ENCODE results near the gene PPP4R4.
"Not testable (repeated sequence)": the region's sequence is repeated elsewhere in the genome, so short reads cannot be mapped to it uniquely, and the experiment has no call there.

PPP4R4 gene

DNA sequence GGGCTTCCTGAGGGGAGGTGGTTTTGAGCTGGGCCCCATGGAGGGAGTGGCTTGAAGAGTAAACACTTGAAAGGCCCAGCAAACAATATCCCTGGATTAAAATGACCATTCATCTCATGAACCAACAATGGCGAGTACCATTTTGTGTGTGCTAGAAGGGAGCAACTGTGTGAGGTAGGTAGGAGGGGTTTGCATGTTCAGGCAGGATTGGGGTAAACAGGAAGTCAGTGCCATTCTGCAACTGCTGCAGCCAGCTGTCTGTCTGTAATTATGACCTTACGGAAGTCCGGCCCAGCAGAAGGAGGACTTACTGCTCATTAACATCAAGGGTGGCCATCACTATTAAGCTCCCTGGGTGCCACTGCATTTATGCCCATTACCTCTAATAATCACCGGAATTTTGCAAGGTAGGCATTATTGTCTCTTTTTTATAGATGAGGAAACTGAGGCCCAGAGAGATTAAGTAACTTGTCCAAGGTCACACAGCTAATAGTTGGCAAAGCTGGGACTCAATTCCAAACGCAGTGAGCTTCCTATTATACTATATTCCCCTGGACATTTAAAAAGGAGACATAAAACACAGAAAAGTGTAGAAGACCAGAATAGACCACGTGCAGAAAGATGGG is 28.1 kb upstream of the PPP4R4 start:
- no peak for DNase-seq

DNA sequence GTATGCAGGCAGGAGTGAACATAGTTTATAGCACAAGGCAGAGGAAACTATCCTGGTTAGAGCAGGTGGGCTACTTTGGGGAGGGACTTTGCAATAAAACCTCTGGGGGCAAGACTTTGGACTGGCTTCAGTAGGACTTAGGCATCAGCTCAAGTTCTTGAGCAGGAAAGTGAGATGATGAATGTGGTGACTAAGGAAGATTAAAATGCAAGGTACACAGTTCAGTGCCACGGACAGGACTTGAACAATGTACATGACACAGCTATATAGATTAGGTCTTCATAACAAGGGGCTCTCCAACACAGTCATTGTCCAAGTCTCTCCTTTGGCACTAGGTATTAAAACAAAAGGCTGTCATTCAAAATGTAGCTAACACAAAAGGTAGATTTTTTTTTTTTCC is 21.4 kb upstream of the PPP4R4 start:
- DNase-seq = no peak

DNA sequence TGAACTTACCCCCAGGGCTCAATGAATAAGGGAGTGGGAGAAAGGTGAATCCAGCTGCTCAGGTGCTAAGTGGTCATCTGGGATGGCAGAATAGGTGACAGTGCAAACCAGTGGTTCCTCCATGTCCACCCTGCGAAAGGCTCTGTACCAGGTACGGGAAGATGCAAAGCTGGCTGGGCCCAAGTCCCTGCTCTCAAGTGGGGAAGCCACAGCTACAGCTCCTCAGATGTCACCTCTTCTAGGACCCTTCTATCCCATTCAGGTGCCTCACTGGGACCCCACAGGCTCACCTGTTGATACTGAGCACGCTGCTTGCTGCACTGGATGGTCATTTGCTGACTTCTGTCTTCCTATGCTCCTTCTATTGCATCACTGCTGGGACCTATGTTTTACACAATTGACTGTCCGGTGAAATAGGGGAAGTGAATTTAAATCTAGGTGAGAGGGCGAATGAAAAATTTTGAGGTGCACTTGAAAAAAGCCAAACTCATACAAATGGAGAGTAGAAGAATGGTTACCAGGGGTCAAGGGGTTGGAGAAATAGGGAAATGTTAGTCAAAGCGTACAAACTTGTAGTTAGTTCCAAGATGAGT is 20.3 kb upstream of the PPP4R4 start:
- DNase-seq = no peak

DNA sequence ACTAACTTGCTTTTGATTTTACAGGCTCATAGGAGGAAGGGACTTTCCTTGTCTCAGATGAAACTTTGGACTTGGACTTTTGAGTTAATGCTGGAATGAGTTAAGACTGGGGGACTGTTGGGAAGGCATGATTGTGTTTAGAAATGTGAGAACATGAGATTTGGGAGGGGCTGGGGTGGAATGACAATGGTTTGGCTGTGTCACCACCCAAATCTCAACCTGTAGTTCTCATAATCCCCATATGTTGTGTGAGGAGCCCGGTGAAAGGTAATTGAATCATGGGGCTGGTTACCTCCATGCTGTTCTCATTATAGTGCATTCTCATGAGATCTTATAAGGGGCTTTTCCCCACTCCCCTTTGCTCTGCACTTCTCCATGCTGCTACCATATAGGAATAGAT is 18.0 kb upstream of the PPP4R4 start:
- DNase-seq = not testable (repeated sequence)

DNA sequence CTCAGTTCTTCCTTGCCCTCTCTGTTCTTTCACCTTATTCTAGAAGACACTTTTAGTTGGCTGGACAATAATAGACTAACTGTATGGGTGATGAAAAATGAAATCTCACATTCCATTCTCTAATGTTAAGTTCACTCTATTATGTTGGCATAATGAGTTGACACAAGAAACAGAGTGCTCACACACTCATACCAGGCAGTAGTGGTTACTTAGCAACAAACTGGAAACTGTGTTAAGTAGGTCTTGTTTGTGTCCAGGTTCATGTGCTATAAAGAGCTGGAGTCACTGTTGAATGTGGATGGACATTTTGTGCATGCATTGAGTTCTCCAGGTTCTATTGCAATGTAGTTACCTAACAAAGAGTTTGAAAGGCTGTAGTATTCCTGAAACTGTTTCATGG is 16.9 kb upstream of the PPP4R4 start:
- DNase-seq = no peak

DNA sequence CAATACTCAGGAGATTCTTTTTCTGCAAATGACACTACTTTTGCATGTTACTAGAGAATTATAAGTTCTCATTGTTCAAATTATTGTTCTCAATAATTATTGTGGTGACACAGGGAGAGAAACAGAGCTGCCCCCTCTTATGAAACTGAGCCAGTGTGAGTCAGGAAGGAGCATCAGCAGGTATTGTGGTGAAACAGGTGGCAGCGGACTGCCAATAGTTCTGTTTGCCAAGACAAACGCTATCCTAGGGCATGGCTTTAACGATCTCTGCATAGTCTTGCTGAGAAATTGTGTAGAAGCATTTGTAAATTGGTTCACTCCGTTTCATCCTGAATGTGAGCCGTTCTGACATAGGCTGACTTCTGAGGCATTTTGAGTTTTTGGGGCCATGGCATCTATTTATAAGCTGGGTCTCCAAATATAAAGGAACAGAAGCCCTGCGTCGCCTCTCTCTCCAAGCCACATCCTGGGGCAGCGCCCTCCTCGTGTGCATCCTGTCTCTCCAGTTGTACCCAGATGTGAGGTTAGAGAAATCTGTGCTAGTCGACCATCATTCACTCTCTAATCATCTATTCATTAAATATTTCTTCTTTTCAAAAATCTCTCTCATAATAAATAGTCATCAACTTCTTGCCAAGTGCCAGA is 15.8 kb upstream of the PPP4R4 start:
- DNase-seq = peak in 3 of 6 experiments; percentile 41 to 45 (median 44)

DNA sequence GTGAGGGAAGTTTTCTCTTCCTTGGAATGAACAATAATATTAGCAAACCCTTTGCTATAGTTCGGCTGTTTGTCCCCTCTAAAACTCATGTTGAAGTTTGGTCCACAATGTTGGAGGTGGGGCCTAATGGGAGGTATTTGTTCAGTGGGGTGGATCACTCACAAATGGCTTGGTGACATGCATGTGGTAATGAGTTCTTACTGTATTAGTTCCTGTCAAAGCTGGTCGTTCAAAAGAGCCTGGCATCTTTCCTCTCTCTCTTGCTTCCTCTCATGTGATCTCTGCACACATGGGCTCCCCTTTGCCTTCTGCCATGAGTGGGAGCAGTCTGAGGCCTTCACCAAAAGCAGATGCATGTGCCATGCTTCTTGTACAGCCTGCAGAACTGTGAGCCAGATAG is 13.1 kb upstream of the PPP4R4 start:
- peak in 3 of 6 experiments; percentile 3 to 18 (median 5) for DNase-seq

DNA sequence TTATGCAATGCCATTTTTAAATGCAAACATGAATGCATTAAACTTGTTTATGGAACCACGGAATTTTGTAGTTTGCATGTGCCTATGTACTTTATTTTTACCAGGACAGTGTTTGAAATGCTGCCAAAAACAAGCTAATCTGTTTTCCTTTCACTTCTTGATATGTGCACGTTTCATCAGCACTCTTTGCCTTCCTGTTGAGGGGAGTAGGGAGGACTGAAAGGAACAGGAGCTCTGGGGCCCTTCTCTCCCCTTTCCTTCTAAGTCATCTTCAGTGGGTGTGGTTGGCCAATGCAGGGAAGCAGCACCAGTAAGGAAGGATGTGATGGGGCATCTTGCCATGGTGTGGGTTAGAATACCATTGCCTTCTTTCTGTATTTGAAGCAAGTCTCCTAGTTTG is 12.1 kb upstream of the PPP4R4 start:
- DNase-seq = no peak

DNA sequence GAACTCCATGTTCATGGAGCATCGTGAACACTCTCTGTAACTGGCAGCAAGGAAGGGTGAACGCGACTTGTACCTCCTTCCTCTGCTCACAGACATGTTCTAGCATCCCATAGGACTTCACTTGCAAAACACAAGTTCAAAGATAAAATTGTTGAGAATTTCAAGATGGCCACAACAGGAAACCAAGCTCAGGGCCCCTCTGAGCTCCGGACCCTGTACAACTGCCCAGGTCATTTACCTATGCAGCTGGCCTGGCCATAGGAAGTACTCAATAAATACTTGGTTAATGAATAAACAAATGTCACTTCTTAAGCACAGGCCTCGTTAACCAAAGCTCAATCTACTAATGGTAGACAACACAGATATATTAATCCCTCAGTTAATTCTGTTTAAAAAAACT is 11.7 kb upstream of the PPP4R4 start:
- no peak for DNase-seq

DNA sequence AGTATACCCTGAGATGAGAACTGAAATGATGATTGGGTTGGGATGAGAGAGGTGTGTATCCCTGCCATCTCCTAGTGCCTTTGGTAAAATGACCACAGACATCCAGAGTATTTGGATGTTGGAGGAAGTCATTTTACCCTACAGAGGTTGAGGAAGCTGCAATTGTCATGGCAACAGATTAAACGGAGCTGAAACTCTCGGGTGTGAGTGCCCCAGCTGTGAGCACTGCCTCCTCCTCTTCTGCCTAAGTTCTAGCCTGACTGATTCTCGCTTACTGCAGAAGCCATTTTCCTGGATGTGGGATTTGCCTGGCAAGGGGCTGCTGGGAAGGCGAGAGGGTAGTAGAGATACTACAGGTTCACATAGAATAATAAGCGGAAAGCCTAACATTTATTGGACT is 10.3 kb upstream of the PPP4R4 start:
- DNase-seq = no peak

DNA sequence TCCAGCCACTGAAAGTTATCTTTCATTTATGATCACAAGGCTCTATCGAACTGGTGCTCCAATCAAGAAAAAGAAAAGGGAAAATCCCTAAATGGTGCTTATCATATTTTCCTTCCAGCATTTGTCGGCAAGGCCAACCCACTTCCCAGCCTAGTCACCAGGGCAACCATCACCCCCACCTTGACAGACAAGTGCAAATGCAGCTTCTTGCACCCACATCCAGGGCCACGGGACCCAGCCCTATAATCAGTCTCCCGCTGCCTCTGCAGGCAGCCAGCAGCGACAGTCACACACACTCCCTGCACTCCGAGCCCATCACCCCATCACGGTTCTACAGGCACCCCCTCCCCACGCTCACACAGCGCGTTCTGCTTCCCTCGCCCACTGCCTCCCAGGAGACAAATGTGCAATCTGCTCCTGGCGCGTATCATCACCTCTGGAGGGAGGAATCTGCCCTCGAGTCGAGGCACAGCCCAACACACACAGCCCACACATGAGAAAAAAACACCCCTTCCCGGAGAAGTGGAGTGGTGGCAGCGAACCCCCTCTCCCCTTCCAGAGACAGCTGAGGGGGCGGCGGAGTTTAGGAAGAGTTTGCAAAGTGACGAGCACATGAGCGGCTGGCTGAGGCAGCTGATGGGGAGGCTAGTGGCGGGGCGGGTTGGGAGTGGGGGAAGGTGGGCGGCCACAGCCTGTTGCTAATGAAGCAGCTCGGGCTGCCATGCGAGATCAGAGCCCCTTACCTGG is 9.3 kb upstream of the PPP4R4 start:
- DNase-seq = no peak

DNA sequence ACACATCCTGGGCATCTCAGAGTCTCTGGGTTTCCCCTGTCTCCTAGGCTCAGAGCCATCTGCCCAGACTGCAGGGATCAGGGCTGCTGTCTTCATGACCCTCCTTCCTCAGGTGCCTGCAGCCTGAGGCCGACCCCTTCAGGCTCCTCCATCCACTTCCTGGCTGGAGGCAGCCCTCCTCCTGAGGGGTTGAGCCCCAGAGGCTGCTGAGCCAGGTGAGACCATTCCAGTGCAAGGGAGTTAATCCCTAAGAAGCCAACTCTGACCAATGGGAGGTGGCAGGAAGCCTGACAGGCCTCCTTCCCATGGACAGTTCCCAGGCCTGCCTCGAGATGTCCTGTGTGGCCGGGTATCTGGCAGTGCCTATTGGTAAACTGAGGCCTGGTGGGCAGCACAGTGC is 8.4 kb upstream of the PPP4R4 start:
- DNase-seq = no peak

DNA sequence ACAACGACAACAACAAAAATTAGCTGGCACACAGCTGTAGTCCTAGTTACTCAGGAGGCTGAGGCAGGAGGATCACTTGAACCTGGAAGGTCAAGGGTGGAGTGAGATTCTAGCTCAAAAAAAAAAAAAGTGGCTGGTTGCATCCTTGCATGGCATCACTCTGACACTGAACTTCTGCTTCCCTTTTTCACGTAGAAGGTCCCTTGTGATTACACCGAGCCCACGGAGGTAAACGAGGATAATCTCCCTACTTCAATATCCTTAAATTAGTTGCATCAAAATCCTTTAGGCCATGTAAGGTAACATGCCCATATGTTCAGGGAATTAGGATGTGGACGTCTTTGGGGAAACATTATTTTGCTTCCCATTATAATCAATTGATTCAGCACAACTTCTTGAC is 4.0 kb upstream of the PPP4R4 start:
- no peak for DNase-seq

DNA sequence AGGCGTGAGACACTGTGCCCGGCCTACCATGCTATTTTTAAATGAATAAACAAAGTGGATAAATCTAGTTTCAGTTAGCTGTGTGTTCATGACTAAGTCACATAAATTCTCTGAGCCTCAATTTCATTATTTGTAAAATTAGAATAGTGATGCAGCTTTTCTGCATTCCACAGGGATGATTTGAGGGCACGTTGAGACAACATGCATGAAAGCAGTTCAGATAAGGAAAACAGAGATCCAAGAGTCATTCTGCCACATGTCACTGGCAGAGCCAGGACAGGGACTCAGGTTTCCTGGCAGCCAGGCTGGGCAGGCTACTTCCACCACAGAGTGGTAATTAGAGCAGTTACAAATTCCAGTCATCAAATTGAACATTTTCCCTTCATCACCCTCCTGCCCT is 2.9 kb upstream of the PPP4R4 start:
- DNase-seq = no peak

DNA sequence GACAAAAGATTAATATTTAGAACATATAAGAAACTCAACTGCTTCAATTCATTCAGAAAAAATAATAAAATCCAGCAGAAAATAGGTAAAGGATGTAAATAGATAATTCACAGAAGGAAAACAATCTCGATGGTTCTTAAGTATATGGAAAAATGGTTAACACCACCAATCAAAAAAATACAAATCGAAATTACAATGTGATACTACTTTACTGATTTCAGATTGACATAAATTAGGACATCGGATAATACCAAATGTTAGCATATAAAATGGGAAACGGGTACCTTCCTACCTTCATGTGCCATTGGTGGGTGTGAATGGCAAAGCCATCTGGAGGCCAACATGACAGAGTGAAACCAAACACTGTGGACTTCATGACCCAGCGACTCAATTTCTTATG is 1.6 kb upstream of the PPP4R4 start:
- no peak for DNase-seq

DNA sequence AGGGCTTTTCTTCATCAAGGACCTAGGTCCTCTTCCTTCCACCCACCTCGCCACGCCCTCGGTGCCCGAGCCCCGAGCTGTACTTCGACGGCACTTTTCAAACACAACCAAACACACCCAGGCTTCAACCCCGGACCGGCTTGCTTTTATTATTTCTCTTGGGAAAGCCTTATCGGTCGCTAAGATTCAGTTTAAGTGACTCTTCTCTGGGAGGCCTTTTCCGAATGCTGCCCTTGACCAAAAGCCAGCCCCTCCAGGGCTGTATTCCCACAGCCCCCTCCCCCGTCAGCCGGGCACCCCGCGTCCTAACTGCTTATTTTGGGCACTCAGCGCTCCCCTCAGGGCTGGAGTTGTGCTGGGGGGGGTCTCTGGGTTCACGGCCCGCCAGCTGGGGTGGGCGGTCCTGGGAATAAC is 644 bp upstream of the PPP4R4 start:
- DNase-seq = peak in 1 of 6 experiments; percentile 22

DNA sequence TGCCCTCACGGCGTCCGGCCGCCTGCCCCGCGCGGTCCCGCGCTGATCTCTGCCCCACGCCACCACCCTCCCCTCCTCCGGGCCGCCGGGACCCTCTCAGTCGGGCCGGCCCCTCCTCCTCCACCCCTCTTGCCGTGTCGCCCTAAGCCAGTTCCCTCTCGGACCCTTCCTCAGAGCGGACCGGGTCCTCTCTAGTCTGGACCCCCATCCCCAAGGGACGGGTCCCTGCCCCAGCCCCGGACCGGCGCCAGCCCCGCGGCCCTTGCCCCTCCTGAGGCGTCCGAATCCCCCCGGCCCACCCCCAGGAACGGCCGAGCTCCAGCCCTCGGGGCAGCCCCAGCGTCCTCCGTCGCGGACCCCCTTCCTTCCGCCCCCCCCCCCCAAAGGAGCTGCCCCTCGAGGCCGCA is 485 bp downstream of the PPP4R4 start:
- no peak for DNase-seq

DNA sequence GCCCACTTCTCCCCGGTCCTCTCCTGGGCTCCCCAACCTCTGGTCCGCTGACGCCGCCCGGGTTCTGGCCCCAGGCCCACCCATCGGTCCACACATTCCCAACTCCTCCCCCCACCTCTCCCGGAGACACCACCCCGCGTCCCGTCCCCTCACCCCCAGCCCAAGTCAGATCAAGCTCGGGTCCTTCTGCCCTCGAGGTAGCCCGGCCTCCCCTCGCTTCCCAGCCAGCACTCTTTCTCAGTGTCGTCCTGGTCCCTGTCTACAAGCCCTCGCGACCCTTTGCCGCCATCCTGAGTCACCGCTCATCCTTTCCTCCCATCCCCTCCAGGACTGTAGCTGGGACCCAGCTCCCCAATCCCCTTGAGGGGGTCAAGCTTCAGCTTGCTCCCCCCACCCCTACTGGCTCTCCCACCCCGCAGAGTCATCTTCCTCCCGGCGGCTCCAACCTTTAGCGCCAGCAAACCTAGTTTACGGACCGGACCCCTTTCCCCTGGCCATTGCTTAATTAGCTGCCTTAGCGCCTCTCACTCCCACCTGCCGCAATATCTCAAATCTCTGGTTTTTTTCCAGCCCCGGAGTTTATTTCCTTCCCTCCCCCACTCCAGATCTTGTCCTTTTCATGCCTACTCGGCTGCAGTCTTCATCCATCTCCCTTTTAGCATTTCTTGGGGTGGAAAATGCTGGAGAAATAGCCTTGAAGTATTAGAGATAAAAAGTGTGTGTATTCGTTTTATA is 1.1 kb downstream of the PPP4R4 start:
- no peak for DNase-seq

DNA sequence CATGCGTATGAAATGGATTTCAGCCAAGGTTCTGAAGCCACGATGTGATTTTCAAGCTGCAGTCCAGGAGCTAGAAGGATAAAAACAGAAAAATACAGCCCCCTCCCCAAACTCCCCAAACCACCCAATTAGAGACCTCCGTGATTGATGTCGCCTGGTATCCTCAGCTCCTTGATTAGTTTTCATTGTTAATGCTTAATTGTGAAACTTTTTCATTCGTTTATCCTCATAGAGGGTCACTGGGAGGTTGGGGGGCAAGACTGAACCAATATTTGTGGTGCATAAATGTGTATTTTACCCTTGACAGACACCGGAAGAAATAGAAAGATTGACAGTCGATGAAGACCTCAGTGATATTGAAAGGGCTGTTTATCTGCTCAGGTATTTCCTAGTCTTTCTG is 1.6 kb downstream of the PPP4R4 start:
- no peak for DNase-seq

DNA sequence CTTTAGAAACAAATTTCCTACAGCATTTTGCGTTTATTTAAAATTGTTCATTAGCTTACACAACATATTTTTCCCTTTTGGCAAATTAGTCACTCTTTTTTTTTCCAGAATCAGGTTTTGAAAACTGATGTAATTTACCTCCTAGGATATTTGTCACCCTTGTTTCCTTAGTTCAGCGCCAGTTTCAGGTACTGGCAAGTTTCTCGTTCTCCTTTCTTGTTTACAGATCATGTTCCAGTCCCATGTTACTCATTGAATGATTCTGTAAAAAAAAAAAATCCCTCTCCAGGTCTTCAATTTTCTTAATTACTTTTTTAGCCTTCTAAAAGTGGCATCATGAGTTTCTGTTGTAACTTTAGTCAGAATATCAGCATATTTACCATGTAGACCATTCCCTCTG is 2.7 kb downstream of the PPP4R4 start:
- no peak for DNase-seq

DNA sequence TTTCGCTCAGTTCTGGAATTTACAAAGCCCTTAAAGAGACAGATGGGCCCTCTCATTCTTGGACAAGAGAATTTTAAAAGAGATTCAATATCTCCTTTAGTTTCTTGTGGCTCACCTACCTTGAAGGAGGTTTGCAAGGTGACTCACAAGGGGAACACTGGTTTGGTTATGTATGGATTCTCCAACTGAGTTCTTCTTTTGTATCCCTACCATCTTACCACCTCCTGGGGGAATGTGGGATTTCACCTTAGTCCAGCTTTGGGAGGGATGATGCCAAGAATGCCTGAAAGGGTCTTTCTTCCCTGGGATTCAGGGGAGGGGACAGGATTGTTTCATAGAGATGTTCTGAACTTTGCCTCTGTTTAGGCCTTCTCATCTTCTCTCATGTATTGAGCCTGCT is 3.7 kb downstream of the PPP4R4 start:
- DNase-seq = no peak

DNA sequence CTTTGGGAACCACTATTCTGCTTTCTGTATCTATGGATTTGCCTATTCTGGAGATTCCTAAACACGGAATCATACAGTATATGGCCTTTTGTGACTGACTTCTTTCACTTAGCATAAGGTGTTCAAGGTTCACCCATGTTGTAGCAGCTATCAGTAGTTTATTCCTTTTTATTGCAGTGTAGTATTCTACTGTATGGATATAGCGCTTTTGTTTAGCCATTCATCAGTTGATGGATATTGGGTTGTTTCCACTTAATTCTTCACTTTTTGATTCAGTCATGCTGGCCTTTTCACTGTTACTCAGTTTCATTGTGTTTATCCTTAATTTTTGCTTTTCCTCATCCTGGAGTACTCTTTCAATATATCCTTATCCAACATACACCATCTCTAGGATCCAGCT is 5.1 kb downstream of the PPP4R4 start:
- no peak for DNase-seq

DNA sequence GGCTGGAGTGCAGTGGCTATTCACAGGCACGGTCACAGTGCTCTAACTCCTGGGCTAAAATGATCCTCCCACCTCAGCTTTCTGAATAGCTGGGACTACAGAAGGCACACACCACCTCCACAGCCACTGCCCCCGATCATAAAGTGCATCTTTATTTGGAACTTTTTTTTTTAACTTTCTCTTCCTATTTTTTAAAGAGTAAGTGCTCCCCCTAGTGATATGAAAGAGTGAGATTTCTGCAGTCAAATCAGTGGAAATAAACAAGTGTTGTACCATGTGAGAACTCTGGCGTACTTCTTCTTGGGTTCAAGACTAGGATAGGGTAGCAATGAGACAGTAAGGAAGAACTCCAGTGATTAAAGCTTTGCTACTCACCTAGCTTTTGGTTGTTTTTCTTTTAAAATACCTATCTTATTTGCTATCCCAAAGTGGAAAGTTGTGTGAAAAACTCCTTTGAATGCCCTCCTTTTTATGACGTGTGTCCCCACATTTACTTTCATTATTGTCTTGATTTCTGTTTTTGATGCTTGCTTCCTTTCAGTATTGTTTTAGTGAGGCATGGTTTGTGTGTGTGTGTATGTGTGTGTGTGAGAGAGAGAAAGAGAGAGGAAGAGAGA is 6.6 kb downstream of the PPP4R4 start:
- peak in 3 of 6 experiments; percentile 69 to 76 (median 72) for DNase-seq
